Measurements from ENCODE around the gene COL6A3.

Gene COL6A3

GRCh38 chr2:237413777-237414661, at the start of gene COL6A3:
TSS of gene COL6A3 (minus strand) at chr2:237414164. CDS start at chr2:237396817, 17,347 bp downstream.
- DNase-seq = no peak

DNA sequence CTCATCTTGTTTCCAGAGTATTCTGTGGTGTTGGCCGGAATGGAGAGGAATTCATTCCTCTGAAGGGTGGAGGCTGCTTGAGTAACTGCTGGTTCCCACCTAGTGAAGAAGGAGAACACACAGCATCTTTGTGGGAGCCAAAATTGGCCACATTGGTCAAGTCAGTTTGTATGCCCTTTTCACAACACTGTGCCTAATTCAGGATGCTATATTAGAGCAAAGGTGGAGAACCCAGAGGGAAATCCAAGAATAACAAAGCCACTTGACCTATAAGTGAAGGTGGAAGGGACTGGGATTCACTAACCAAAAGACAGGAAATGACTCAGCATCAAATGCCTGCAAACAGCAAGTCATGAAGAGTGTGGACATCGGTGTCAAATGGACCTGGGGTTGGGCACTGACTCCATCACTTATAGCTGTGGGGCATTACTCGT, 45.8 kb upstream of the COL6A3 start:
- no peak for DNase-seq

DNA sequence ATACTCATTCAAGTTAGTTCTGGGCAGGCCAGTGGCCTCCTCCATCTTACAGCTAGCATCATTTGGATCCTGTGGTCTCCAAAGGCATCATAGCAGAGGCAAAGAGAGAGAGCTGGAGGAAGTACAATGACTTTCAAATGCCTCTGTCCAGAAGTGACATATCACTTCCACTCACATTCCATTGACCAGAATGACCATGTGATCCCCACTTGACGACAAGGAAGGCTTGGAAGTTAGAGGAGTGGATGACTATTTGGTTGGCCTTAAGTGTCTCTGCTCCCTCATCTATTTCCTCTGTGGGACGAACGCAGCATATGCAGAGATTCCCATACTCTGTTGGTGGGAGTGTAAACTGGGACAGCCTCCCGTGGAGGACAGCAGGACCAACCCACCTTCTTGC, 45.3 kb upstream of the COL6A3 start:
- no peak for DNase-seq

GRCh38 chr2:237458519-237458918, 44.6 kb upstream of the COL6A3 start:
- no peak for DNase-seq

DNA sequence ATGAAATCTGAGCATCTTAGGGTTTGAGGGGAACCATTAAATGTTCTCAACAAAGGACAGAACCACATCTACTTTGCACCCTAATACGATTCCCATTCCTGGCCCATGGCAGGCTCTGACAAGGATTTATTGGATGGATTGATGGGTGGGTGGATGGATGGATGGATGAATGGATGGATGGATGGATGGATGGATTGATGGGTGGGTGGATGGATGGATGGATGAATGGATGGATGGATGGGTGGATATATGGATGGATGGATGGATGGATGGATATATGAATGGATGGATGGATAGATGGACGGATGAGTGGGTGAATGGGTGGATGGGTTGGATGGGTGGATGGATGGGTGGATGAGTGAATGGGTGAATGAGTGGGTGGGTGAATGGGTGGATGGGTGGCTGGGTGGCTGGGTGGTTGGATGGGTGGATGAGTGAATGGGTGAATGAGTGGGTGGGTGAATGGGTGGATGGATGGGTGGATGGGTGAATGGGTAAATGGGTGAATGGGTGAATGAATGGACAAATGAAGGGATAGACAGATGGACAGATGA, 43.5 kb upstream of the COL6A3 start:
- DNase-seq = no peak

GRCh38 chr2:237456200-237456843, 42.4 kb upstream of the COL6A3 start:
- no peak for DNase-seq

GRCh38 chr2:237455764-237456163, 41.8 kb upstream of the COL6A3 start:
- no peak for DNase-seq

- DNase-seq = no peak
Observed at GRCh38 chr2:237453671-237454070, 39.7 kb upstream of the COL6A3 start.

DNA sequence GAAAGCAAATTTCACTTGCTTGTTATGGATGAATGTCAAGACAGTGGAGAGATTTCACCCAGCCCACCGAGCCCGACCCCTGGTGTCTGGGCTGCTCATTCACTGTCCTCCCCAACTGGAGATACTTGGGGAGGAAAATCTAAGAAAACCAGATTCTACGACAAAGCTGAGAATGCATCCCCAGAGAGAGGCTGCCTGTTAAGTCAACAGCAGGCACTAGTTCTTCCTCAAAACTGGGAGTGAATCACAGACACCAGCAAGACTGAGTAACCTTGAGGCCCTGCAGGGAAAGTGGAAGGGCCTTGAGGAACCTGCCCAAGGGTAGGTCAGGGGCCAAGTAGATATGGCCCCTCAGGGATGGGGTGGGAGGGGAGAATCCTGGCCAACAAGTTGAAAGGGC, 38.9 kb upstream of the COL6A3 start:
- no peak for DNase-seq

- no peak for DNase-seq
Observed at GRCh38 chr2:237451643-237452469, 37.9 kb upstream of the COL6A3 start.

DNA sequence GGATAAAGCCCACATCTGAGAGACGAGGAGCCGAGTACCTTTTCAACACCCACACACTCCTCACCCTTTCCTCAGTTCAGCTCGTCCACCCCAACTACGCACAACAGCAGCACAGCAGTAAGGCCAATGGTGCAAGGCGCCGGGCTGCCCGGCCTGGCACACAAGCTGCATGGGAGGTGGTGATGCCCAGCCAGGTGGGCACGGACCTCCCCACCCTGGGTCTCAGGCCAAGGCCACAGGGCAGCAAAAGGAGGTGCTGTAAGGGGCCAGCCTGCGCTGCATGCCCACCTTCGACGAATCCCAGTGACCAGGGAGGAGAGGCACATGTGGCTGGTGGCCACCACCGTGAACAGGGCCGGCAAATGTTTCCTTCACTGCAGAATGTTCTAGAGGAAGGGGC, 36.6 kb upstream of the COL6A3 start:
- DNase-seq = no peak

DNA sequence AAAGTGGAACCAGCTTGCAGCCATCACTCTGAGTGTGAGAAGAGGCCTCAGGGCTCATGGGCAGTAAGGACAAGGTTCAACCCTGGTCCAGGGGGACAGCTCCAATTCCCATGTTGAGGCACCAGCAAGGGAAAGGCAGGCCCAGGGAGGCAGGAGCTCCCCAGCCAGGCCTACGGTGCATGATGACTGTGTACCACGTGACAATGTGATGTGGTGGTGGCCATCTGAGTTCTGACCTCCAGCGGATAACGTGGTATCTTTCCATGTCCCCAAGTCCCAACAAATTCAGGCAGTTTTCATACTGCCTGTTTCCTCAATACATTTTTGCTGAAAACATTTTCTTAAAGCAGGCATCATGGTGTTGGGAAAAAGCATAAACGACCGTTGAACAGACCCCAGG, 36.1 kb upstream of the COL6A3 start:
- DNase-seq = no peak

GRCh38 chr2:237449193-237449881, 35.4 kb upstream of the COL6A3 start:
- DNase-seq = no peak

- no peak for DNase-seq
Observed at GRCh38 chr2:237448626-237449025, 34.7 kb upstream of the COL6A3 start.

GRCh38 chr2:237448171-237448570, 34.2 kb upstream of the COL6A3 start:
- no peak for DNase-seq

DNA sequence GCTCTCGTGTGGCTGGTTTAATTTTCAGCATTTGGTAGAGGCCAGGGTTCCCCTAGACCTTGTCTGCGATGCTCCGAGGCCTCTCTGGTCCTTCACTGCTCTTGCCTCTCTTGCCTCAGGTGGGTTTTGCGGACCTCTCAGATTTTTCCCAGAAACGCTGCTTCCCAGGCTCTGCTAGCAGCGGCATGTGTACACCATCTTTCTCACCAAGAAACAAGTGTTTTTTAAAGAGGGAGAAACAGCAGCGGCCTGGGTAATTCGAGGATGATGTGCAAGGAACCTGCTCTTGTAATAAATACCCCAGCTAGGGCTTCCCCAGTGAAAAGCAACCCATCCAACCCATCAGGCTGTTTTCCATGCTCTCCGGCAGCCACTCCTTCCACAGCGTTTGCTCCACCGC, 33.5 kb upstream of the COL6A3 start:
- no peak for DNase-seq

- DNase-seq = no peak
Observed at GRCh38 chr2:237446338-237446665, 32.3 kb upstream of the COL6A3 start.

DNA sequence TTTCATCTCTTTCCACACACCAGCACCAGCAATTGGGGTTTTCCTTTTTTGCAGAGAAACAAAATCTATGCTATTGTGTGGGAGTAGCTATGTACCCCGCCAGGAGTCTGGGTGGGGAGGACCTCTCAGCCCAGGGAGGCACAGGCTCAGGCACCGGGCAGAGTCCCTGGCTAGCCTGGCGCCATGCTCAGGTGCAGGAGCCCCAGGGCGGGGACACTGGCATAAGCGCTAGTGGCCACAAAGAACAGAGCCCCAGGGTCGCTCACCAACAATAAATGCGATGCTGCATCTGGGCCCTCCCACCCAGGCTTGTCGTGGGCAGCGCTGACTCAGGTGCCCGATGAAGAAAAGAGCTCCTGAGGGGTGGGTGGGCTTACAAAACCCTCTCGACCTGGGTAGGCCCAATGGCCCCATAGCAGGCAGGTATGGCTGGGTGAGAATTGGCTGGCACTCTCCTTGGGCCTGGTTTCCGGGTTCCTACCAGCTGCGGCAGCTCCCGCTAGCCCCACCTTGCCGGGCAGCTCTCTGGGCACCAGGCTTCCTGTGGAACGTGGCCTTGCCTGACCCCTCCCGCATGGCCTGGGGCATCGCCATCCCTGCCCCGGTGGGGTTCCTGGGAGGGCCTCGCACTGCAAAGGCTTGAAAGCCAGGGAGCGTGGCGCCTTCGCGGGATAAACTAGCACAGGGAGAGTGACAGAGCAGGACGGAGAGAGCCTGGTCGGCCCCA, 31.8 kb upstream of the COL6A3 start:
- no peak for DNase-seq

DNA sequence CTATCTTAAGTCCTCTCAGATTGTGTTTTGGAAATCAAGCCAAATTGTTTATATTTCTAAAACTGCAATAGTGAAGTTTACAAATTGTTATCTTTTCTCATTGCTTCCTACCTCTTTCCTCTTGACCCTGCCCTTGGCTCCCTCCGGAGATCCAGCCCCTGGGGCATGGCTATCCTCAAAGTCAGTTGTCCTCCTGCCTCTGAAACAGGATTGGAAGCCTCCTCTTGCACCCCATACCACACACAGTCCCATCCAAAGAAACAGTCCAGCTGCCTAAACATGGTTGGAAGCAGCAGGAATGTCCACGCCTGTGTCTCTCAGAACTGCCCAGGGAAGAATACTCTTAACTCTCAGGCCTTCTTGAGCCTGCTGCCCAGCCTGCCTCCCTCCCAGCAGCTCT, 30.1 kb upstream of the COL6A3 start:
- no peak for DNase-seq

DNA sequence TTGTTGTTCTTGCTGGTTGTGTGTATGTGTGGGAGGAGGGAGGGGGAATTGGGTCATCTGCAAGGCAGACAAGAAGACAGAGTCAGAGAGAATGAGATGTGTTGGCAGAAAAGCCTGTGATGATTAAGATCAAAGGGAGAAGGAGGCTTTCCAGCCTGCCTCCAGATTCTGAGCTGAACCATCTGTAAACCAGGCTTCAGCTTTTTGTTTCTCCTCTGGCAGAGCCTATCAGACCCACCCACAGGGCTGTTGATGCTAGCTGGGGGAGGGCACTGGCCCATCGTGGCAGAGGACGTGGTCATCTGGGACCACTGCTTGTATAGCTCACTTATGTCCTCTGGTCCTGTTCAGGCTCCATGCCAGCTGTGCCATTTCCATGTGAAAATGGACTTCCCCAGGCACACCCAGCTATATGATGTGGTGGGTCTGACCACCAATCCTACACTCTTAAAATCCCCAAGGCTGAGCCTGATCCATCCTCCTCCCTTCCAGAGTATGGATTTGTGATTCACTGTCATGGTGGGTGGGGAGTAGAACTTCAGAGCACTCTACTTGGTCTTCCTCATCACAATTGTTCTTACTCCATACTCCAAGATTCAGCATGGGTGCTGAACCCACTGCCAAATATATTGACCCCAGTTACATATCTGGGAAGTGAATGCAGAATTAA, 27.8 kb upstream of the COL6A3 start:
- no peak for DNase-seq

DNA sequence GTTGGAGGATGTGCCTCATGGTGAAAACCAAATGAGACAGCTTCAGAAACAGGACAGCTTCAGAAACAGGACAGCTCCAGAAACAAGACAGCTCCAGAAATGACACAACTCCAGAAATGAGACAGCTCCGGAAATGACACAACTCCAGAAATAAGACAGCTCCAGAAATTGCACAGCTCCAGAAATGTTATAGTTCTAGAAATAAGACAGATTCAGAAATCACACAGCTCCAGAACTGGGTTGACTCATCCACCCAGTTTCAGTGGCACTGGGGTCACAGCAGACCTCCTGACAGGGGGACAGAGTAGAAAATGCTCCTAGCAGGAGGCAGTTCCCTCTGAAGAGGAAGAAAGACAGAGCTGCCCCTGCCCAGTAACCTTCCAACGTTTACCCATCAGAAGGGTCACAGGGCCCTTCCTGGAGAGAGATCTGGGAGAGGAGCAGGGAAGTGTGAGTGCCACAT, 26.9 kb upstream of the COL6A3 start:
- no peak for DNase-seq

All from activated naive CD4-positive, alpha-beta T cell (primary cell).